22Rv1 (cell line): ENCODE data around the gene AMY2B.
"Not testable (repeated sequence)": the region's sequence is repeated elsewhere in the genome, so short reads cannot be mapped to it uniquely, and the experiment has no call there.

Source experiments
- ZFX ChIP-seq: fragments of 450-650 bp; IDR thresholded peaks from 2 replicates; pipeline ENCODE4 v1.6.1; 2017; ENCODE audit warnings: antibody characterized with exemption, borderline replicate concordance
- TF ChIP-seq, protein P1 (sequence below): fragments of 450-650 bp; IDR thresholded peaks from 2 replicates; pipeline ENCODE4 v1.5.1; 2017; ENCODE audit warnings: mild to moderate bottlenecking

DNA sequence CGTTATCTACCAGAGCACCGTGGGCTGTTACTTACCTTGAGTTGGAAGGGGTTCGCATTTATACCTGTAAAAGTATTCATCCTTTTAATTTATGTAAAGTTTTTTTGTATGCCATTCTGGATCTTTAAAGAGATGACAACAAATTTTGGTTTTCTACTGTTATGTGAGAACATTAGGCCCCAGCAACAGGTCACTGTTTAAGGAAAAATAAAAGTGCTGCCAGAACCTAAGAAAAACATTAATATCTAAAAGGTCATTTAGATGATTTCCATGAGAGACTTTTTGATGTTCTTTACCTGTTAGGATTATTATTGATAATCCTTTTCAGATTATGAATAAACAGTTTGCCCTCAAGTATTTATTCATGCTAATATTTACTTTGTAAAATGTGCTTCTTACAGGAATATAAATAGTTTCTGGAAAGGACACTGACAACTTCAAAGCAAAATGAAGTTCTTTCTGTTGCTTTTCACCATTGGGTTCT lies 45.6 kb downstream of the AMY2B start, which contains the start of gene AMY2A:
- TF ChIP-seq, protein P1, sequence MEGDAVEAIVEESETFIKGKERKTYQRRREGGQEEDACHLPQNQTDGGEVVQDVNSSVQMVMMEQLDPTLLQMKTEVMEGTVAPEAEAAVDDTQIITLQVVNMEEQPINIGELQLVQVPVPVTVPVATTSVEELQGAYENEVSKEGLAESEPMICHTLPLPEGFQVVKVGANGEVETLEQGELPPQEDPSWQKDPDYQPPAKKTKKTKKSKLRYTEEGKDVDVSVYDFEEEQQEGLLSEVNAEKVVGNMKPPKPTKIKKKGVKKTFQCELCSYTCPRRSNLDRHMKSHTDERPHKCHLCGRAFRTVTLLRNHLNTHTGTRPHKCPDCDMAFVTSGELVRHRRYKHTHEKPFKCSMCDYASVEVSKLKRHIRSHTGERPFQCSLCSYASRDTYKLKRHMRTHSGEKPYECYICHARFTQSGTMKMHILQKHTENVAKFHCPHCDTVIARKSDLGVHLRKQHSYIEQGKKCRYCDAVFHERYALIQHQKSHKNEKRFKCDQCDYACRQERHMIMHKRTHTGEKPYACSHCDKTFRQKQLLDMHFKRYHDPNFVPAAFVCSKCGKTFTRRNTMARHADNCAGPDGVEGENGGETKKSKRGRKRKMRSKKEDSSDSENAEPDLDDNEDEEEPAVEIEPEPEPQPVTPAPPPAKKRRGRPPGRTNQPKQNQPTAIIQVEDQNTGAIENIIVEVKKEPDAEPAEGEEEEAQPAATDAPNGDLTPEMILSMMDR = not testable (repeated sequence)
- not testable (repeated sequence) for TF ChIP-seq ZFX
